SK-N-SH treated with all-trans-retinoic acid at 6 μM for 48 hours (cell line): ENCODE measurements around the gene P4HTM.

Experiments used
- ATAC-seq: fragments of 200-7000 bp; cut with Tn5 transposase; 3 replicates; pipeline ENCODE4 v1.9.1; 2020; ENCODE audit warnings: mild to moderate bottlenecking, moderate library complexity
- ARNTL ChIP-seq: fragments of 450-650 bp; formaldehyde crosslinking; IDR thresholded peaks from 2 replicates; pipeline ENCODE4 v1.5.0; 2020; ENCODE audit warnings: low read depth, mild to moderate bottlenecking, moderate library complexity, borderline replicate concordance
- BACH2 ChIP-seq: fragments of 250-450 bp; sonication (Bioruptor Pico); IDR thresholded peaks from 2 replicates; pipeline ENCODE4 v1.9.0; 2021; ENCODE audit warnings: mild to moderate bottlenecking, borderline replicate concordance
- CREB5 ChIP-seq: fragments of 250-450 bp; sonication (Bioruptor Pico); IDR thresholded peaks from 2 replicates; pipeline ENCODE4 v1.5.1; 2020; ENCODE audit warnings: low read depth, mild to moderate bottlenecking, moderate library complexity
- CSDC2 ChIP-seq: fragments of 250-450 bp; sonication (Bioruptor Pico); IDR thresholded peaks from 2 replicates; pipeline ENCODE4 v1.5.0; 2020; ENCODE audit warnings: mild to moderate bottlenecking, moderate library complexity
- ESRRG ChIP-seq: fragments of 250-450 bp; sonication (Bioruptor Pico); IDR thresholded peaks from 2 replicates; pipeline ENCODE4 v1.6.1; 2021; ENCODE audit warnings: mild to moderate bottlenecking
- GLIS3 ChIP-seq: fragments of 250-450 bp; sonication (Bioruptor Pico); IDR thresholded peaks from 2 replicates; pipeline ENCODE4 v1.5.0; 2020; ENCODE audit warnings: mild to moderate bottlenecking, moderate library complexity
- ISL1 ChIP-seq: fragments of 250-450 bp; sonication (Bioruptor Pico); IDR thresholded peaks from 2 replicates; pipeline ENCODE4 v2.1.2; 2022; ENCODE audit warnings: mild to moderate bottlenecking, moderate library complexity
- OSR1 ChIP-seq: fragments of 250-450 bp; sonication (Bioruptor Pico); IDR thresholded peaks from 2 replicates; pipeline ENCODE4 v1.8.0; 2022; ENCODE audit warnings: moderate library complexity, mild to moderate bottlenecking, inconsistent platforms
- PATZ1 ChIP-seq: fragments of 250-450 bp; sonication (Bioruptor Pico); IDR thresholded peaks from 2 replicates; pipeline ENCODE4 v1.8.0; 2020; ENCODE audit warnings: mild to moderate bottlenecking, moderate library complexity, borderline replicate concordance
- PPARA ChIP-seq: fragments of 250-450 bp; sonication (Bioruptor Pico); IDR thresholded peaks from 2 replicates; pipeline ENCODE4 v1.5.0; 2020; ENCODE audit warnings: mild to moderate bottlenecking, borderline replicate concordance
- SNAI2 ChIP-seq: fragments of 250-450 bp; sonication (Bioruptor Pico); IDR thresholded peaks from 2 replicates; pipeline ENCODE4 v1.5.0; 2020; ENCODE audit warnings: mild to moderate bottlenecking, moderate library complexity
- TOX ChIP-seq: fragments of 250-450 bp; sonication (Bioruptor Pico); IDR thresholded peaks from 2 replicates; pipeline ENCODE4 v1.8.0; 2021; ENCODE audit warnings: mild to moderate bottlenecking, moderate library complexity, borderline replicate concordance
- TSHZ2 ChIP-seq: fragments of 250-450 bp; sonication (Bioruptor Pico); IDR thresholded peaks from 2 replicates; pipeline ENCODE4 v1.5.0; 2020; ENCODE audit warnings: mild to moderate bottlenecking, moderate library complexity
- ZC3H10 ChIP-seq: fragments of 250-450 bp; sonication (Bioruptor Pico); IDR thresholded peaks from 2 replicates; pipeline ENCODE4 v1.5.1; 2021; ENCODE audit warnings: mild to moderate bottlenecking, moderate library complexity
- ZFP30 ChIP-seq: fragments of 450-650 bp; formaldehyde crosslinking; IDR thresholded peaks from 2 replicates; pipeline ENCODE4 v1.5.0; 2022; ENCODE audit warnings: mild to moderate bottlenecking, moderate library complexity
- ZNF70 ChIP-seq: fragments of 450-650 bp; formaldehyde crosslinking; IDR thresholded peaks from 2 replicates; pipeline ENCODE4 v1.5.0; 2020; ENCODE audit warnings: mild to moderate bottlenecking, moderate library complexity

P4HTM gene

GRCh38 chr3:49024449-49024848 lies 34.4 kb downstream of the P4HTM start (continued):
- no peak for TF ChIP-seq ARNTL (CRISPR knock-in tag)
- no peak for TF ChIP-seq GLIS3
- TF ChIP-seq TOX (CRISPR knock-in tag) = no peak
- TF ChIP-seq TSHZ2 (CRISPR knock-in tag) = no peak

GRCh38 chr3:49025005-49025792 lies 35.2 kb downstream of the P4HTM start:
- TF ChIP-seq CSDC2 (CRISPR knock-in tag) (no peak), ISL1 (CRISPR knock-in tag) (no peak), TOX (CRISPR knock-in tag) (no peak), TSHZ2 (CRISPR knock-in tag) (no peak), ZNF70 (no peak), PATZ1 (CRISPR knock-in tag) (no peak), PPARA (CRISPR knock-in tag) (no peak), BACH2 (CRISPR knock-in tag) (no peak)
- ATAC-seq = no peak

GRCh38 chr3:49025793-49026520 lies 35.9 kb downstream of the P4HTM start:
- TF ChIP-seq BACH2 (CRISPR knock-in tag) = no peak
- ATAC-seq = no peak

- no peak for TF ChIP-seq ESRRG (CRISPR knock-in tag)
- no peak for TF ChIP-seq SNAI2 (CRISPR knock-in tag)
- TF ChIP-seq CREB5 (CRISPR knock-in tag) = no peak
- TF ChIP-seq OSR1 = no peak
- no peak for TF ChIP-seq ZC3H10 (CRISPR knock-in tag)
- TF ChIP-seq ZNF70 = no peak
- TF ChIP-seq ARNTL (CRISPR knock-in tag) = no peak
- TF ChIP-seq ZFP30 (CRISPR knock-in tag) = no peak
- ATAC-seq = no peak
Observed at GRCh38 chr3:49026536-49026935, 36.5 kb downstream of the P4HTM start.
